Hepatocyte (in vitro differentiated cells): ENCODE results near the gene FECH.

ENCODE experiments used
- CTCF ChIP-seq: fragments of 200-600 bp; sonication (generic); IDR thresholded peaks from 2 replicates; pipeline ENCODE4 v1.5.1; 2016; ENCODE audit warnings: antibody characterized with exemption, mild to moderate bottlenecking; ENCODE audit not compliant: poor library complexity
- EZH2 ChIP-seq: fragments of 200-600 bp; sonication (generic); IDR thresholded peaks from 2 replicates; pipeline ENCODE4 v1.6.1; 2016; ENCODE audit warnings: antibody characterized with exemption, mild to moderate bottlenecking, borderline replicate concordance
- EZH2phosphoT487 ChIP-seq: fragments of 200-600 bp; sonication (generic); IDR thresholded peaks from one replicate; pipeline ENCODE4 v1.6.1; 2018; ENCODE audit warnings: antibody characterized with exemption, mild to moderate bottlenecking, low read depth, moderate library complexity; ENCODE audit not compliant: unreplicated experiment, severe bottlenecking

GRCh38 chr18:57586251-57587049 is at the start of gene FECH:
- no peak for TF ChIP-seq CTCF
- no peak for TF ChIP-seq EZH2
- TF ChIP-seq EZH2phosphoT487 = no peak
